ENCODE results near the gene TMEM233. TPM values are rescaled to one million over a fixed set of nuclear protein-coding genes. Genes with fewer than 3 reads are reported as not detected.
"Not testable (repeated sequence)": the region's sequence is repeated elsewhere in the genome, so short reads cannot be mapped to it uniquely, and the experiment has no call there.

Gene TMEM233
- total RNA-seq, 2 donors from 2014 or later: not detected

DNA sequence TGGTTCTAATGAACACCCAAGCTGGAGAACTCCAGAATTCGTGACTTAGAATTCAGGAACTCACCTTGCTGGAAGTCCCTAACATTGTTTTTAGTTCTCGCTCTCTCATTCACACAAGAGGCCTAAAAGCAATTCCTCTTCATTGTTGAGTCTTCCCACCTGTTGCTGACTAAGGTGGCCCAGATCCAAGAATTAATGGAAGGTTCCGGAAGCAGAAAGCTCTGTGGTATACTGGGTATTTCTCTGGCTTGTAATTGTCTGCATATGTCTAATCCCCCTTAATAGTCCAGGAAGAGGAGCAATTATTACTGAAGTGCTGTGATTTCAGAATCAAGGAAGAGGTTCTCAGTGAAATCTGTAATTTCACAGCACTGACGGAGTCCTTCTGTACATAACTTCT, 31.4 kb downstream of the TMEM233 start:
- Mint-ChIP-seq H3K4me3 (no peak overlapping the region), H3K27me3 (peaks cover 33% of the 10 kb centered on the region), H3K36me3 (ENCODE audit: low read depth) (no peaks in the 10 kb centered on the region), H3K4me1 (no peaks in the 10 kb centered on the region), H3K27ac (no peak overlapping the region), H3K9me3 (no peaks in the 10 kb centered on the region)
- no peak for ATAC-seq (replicated peaks)

GRCh38 chr12:119627019-119627643, 33.6 kb downstream of the TMEM233 start:
- Mint-ChIP-seq H3K27ac (no peak overlapping the region), H3K4me3 (no peak overlapping the region), H3K27me3 (peaks cover 34% of the 10 kb centered on the region), H3K36me3 (ENCODE audit: low read depth) (no peaks in the 10 kb centered on the region), H3K9me3 (no peaks in the 10 kb centered on the region), H3K4me1 (no peaks in the 10 kb centered on the region)
- no peak for ATAC-seq (replicated peaks)

GRCh38 chr12:119627686-119628085, 34.1 kb downstream of the TMEM233 start:
- H3K27ac Mint-ChIP-seq: no peak overlapping the region
- H3K4me3 Mint-ChIP-seq: no peak overlapping the region
- ATAC-seq (replicated peaks): no peak
- peaks cover 32% of the 10 kb centered on the region for H3K27me3 Mint-ChIP-seq
- H3K36me3 Mint-ChIP-seq (ENCODE audit: low read depth): no peaks in the 10 kb centered on the region
- no peaks in the 10 kb centered on the region for H3K4me1 Mint-ChIP-seq
- no peaks in the 10 kb centered on the region for H3K9me3 Mint-ChIP-seq

DNA sequence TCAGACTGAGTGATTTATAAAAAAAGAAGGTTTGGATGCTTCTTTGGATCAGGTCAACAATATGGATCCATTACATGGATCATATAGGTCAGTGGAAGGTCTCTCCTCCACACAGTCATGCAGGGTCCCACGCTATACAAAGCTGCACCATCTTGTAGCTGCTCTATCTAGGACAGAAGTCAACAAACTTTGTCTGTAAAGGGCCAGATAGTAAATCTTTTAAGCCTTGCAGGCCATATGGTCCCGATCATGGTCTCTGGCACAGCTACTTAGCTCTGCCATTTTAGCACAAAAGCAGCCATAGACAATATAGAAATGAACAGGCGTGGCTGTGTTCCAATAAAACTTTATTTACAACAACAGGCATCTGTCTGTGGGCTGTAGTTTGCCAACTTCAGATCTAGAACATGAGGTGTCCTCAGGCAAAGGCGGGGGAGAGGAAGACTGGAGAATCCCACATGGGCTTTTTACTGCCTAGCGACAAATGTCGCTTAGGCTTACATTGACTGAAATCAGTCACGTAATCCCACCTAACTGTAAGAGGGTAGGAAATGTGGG, 36.7 kb downstream of the TMEM233 start:
- Mint-ChIP-seq H3K4me1 (no peaks in the 10 kb centered on the region), H3K4me3 (no peak overlapping the region), H3K36me3 (ENCODE audit: low read depth) (no peaks in the 10 kb centered on the region), H3K27me3 (peaks cover 25% of the 10 kb centered on the region), H3K9me3 (no peaks in the 10 kb centered on the region), H3K27ac (no peak overlapping the region)
- ATAC-seq (replicated peaks): no peak

- H3K4me1 Mint-ChIP-seq: no peaks in the 10 kb centered on the region
- H3K27ac Mint-ChIP-seq: no peak overlapping the region
- H3K27me3 Mint-ChIP-seq: peaks cover 29% of the 10 kb centered on the region
- no peak overlapping the region for H3K4me3 Mint-ChIP-seq
- H3K36me3 Mint-ChIP-seq (ENCODE audit: low read depth): no peaks in the 10 kb centered on the region
- no peaks in the 10 kb centered on the region for H3K9me3 Mint-ChIP-seq
- ATAC-seq (replicated peaks): no peak
Observed at GRCh38 chr12:119630962-119631550, 37.5 kb downstream of the TMEM233 start.

- H3K9me3 Mint-ChIP-seq: no peaks in the 10 kb centered on the region
- ATAC-seq (replicated peaks): no peak
- no peaks in the 10 kb centered on the region for H3K4me1 Mint-ChIP-seq
- no peak overlapping the region for H3K27ac Mint-ChIP-seq
- no peaks in the 10 kb centered on the region for H3K36me3 Mint-ChIP-seq (ENCODE audit: low read depth)
- peaks cover 28% of the 10 kb centered on the region for H3K27me3 Mint-ChIP-seq
- H3K4me3 Mint-ChIP-seq: no peak overlapping the region
Observed at GRCh38 chr12:119631930-119632678, 38.5 kb downstream of the TMEM233 start.

DNA sequence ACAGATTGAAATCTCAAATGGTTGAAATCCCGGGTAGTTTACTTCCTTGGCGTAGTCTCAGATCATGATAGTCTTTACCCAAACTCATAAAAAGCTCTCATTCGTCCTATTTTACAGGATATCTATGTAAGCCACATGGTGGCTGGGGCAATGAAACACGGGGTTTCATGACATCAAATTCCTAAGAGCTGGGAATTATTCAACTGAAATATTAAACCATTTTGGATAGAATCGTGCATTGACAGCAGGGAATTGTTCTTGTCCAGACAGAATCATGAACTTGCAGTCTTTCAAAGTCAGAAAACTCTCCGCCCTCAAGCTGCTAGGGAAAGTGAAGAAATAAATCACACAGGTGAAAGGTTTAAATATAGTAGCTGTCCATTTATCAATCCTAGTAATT, 41.2 kb downstream of the TMEM233 start:
- Mint-ChIP-seq H3K4me1 (no peaks in the 10 kb centered on the region), H3K27ac (no peak overlapping the region), H3K9me3 (no peaks in the 10 kb centered on the region), H3K27me3 (peaks cover 31% of the 10 kb centered on the region), H3K4me3 (no peak overlapping the region), H3K36me3 (ENCODE audit: low read depth) (no peaks in the 10 kb centered on the region)
- ATAC-seq (replicated peaks): no peak

DNA sequence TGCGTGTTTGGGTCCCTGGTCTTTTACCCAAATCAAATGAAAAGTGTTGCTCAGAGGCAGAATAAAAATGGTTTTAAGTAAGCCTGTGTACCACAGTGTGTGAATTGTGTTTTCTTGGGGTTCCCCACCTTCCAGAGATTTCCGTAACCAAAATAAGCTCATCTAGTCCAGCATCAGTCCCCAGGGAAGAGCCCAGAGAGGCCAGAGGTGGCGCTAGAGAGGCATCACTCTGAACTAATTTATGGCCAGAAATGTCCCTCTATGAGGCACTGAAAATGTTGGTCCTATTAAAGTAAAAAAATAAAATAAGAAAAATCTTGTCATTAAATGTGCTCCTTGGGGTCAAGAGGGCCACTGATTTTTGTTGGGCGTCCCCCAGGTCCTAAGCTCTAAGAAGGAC, 49.4 kb downstream of the TMEM233 start:
- Mint-ChIP-seq H3K36me3 (ENCODE audit: low read depth) (no peaks in the 10 kb centered on the region), H3K4me3 (no peak overlapping the region), H3K27me3 (peaks cover 11% of the 10 kb centered on the region), H3K27ac (no peak overlapping the region), H3K4me1 (no peaks in the 10 kb centered on the region), H3K9me3 (no peaks in the 10 kb centered on the region)
- ATAC-seq (replicated peaks): no peak

GRCh38 chr12:119644930-119645329, 51.4 kb downstream of the TMEM233 start:
- H3K4me3 Mint-ChIP-seq: no peak overlapping the region

GRCh38 chr12:119645535-119646059, 52.0 kb downstream of the TMEM233 start:
- ATAC-seq (replicated peaks): no peak
- H3K27me3 Mint-ChIP-seq: peaks cover 8% of the 10 kb centered on the region
- no peak overlapping the region for H3K27ac Mint-ChIP-seq
- no peaks in the 10 kb centered on the region for H3K9me3 Mint-ChIP-seq
- no peaks in the 10 kb centered on the region for H3K4me1 Mint-ChIP-seq
- H3K36me3 Mint-ChIP-seq (ENCODE audit: low read depth): no peaks in the 10 kb centered on the region
- H3K4me3 Mint-ChIP-seq: no peak overlapping the region

More at GRCh38 chr12:119644930-119645329, 51.4 kb downstream of the TMEM233 start:
- H3K36me3 Mint-ChIP-seq (ENCODE audit: low read depth): no peaks in the 10 kb centered on the region
- peaks cover 8% of the 10 kb centered on the region for H3K27me3 Mint-ChIP-seq
- ATAC-seq (replicated peaks): no peak
- H3K9me3 Mint-ChIP-seq: no peaks in the 10 kb centered on the region
- H3K4me1 Mint-ChIP-seq: no peaks in the 10 kb centered on the region
- H3K27ac Mint-ChIP-seq: no peak overlapping the region

GRCh38 chr12:119649202-119649808, 55.7 kb downstream of the TMEM233 start:
- no peaks in the 10 kb centered on the region for H3K4me1 Mint-ChIP-seq

DNA sequence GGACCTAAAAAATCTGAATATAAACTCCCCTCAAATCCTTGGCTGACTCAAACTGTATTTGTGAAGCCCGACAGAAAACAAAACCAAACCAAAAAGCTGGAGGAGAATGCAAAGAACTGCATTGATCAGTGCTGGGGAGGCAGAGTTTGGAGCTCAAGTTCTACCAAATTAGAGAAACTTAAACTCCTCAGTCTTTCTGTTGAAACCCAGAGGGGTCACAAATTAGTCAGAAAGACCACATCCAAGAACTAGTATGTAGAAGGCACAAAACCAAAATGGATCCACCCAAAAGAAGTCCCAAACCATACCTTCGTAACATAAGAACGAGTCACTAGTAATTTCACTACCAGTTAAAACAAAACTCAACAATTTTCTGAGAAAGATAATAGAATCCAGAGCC, 59.1 kb downstream of the TMEM233 start:
- no peak overlapping the region for H3K27ac Mint-ChIP-seq
- H3K4me3 Mint-ChIP-seq: no peak overlapping the region
- H3K9me3 Mint-ChIP-seq: peaks cover 4% of the 10 kb centered on the region
- H3K27me3 Mint-ChIP-seq: no peaks in the 10 kb centered on the region
- peak; percentile 26 for ATAC-seq (replicated peaks)
- no peaks in the 10 kb centered on the region for H3K4me1 Mint-ChIP-seq
- no peaks in the 10 kb centered on the region for H3K36me3 Mint-ChIP-seq (ENCODE audit: low read depth)

More at GRCh38 chr12:119649202-119649808, 55.7 kb downstream of the TMEM233 start:
- H3K4me3 Mint-ChIP-seq: no peak overlapping the region
- peaks cover 4% of the 10 kb centered on the region for H3K9me3 Mint-ChIP-seq
- no peak for ATAC-seq (replicated peaks)
- H3K27me3 Mint-ChIP-seq: peaks cover 8% of the 10 kb centered on the region
- no peaks in the 10 kb centered on the region for H3K36me3 Mint-ChIP-seq (ENCODE audit: low read depth)
- no peak overlapping the region for H3K27ac Mint-ChIP-seq

DNA sequence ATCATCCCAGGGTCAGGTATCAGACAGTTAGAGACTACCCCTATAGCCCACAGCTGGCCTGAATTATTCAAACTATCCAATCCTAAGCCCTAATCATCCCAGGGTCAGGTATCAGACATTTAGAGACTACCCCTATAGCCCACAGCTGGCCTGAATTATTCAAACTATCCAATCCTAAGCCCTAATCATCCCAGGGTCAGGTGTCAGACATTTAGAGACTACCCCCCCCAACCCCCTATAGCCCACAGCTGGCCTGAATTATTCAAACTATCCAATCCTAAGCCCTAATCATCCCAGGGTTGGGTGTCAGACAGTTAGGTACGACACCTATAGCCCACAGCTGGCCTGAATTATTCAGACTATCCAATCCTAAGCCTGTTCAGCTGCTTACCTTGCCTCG, 63.4 kb downstream of the TMEM233 start:
- not testable (repeated sequence) for H3K4me1 Mint-ChIP-seq; ATAC-seq (replicated peaks); H3K4me3 Mint-ChIP-seq; H3K27ac Mint-ChIP-seq; H3K36me3 Mint-ChIP-seq (ENCODE audit: low read depth); H3K27me3 Mint-ChIP-seq; H3K9me3 Mint-ChIP-seq

DNA sequence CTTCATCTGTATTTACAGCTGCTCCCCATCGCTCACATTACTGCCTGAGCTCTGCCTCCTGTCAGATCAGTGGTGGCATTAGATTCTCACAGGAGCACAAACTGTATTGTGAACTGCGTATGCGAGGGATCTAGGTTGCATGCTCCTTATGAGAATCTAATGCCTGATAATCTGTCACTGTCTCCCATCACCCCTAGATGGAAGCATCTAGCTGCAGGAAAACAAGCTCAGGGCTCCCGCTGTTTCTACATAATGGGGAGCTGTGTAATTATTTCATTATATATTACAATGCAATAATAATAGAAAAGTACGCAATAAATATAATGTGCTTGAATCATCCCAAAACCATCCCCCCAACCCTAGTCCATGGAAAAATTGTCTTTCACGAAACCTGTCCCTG, 64.6 kb downstream of the TMEM233 start:
- H3K27me3 Mint-ChIP-seq; H3K4me3 Mint-ChIP-seq; H3K36me3 Mint-ChIP-seq (ENCODE audit: low read depth); H3K27ac Mint-ChIP-seq; ATAC-seq (replicated peaks); H3K9me3 Mint-ChIP-seq; H3K4me1 Mint-ChIP-seq: not testable (repeated sequence)
